Skin of body (tissue), 2 donors: ENCODE measurements around the gene NACC2. TPM values are rescaled to one million over a fixed set of nuclear protein-coding genes. Genes with fewer than 3 reads are reported as not detected.

Experiments used
- DNase-seq: peaks from one replicate; lab custom pipeline; 2025; lab: John Stamatoyannopoulos, UW
- total RNA-seq: library from RNA; depleted of rRNA; stranded (reverse); fragments of >200 nt; gene quantifications from one replicate; pipeline ENCODE4 v1.2.3, GENCODE V29; 2014

NACC2 gene, protein sequence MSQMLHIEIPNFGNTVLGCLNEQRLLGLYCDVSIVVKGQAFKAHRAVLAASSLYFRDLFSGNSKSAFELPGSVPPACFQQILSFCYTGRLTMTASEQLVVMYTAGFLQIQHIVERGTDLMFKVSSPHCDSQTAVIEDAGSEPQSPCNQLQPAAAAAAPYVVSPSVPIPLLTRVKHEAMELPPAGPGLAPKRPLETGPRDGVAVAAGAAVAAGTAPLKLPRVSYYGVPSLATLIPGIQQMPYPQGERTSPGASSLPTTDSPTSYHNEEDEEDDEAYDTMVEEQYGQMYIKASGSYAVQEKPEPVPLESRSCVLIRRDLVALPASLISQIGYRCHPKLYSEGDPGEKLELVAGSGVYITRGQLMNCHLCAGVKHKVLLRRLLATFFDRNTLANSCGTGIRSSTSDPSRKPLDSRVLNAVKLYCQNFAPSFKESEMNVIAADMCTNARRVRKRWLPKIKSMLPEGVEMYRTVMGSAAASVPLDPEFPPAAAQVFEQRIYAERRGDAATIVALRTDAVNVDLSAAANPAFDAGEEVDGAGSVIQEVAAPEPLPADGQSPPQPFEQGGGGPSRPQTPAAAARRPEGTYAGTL
- total RNA-seq = 2.9 TPM

DNA sequence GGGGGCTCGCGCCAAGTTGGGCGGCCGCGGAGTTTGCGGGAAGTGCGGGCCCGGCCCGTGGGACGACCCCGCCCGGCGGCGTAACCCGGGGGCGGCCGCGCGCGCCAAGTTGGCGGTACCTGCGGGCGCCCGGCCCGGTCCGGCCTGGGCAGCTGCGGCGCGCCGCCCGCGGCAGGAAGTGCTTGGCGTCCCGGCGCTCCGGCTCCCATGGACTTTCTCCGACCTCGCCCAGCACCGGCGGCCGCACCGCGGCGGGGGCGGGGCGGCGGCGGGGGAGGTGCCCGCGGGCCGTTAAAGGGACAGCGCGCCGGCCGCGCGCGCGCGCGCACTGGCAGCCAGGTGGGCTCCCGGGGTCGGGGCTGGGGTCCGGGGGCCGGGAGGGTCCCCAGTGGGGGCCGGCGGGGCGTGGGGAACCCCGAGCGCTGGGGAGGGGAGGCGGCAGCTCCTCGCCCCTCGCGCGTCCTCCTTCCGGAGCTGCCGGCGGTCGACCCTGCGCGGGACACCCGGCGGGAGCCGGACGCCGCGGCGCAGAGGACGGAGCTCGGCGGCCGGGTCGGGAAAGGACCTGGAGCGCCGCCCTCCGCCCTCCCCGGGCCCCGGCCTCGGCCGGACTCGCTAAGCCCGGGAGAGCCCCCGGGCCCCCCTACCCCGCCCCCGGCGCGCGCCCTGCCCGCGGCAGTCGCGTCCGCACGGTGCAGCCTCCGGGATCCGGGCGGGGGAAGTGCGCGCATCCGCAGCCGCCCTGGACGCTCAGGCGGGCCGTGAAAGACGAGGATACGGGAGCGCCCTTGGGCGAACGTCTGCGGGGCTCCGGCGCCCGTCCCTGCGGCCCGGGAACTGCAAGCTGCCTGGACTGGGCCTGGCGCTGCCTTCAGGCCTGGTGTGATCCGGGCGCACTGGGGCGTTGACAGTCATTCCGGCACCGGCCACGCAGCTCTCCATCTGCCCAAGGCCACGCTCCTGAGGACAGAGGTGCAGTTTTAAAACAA lies at the start of gene NACC2:
NACC2 (minus strand) TSS at position 220 of the 989 bp plus-strand sequence. CDS start 44,768 bp downstream, outside the sequence.
- DNase-seq = no peak

- no peak for DNase-seq
These were observed 49.4 kb upstream of the NACC2 start for GRCh38 chr9:136144450-136144849.

- no peak for DNase-seq
These were observed 48.3 kb upstream of the NACC2 start for GRCh38 chr9:136143215-136144001.

DNA sequence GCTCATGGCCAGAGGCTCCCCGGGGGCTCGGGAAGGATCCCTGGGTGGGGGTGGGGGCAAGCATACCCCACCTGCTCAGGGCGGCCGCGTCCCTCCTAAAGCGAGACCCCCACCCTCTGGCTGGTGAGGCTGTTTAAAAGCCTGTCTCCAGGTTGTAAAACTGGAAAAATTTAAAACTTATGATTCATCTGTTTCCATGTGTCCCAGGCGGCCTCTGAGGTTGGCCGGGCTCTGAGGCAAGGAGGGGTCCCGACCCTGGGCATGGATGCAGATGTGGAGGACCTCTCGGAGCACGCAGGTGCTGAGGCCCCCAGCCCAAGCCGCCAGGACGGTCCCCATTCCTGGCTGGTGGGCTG lies 47.7 kb upstream of the NACC2 start:
- no peak for DNase-seq

DNA sequence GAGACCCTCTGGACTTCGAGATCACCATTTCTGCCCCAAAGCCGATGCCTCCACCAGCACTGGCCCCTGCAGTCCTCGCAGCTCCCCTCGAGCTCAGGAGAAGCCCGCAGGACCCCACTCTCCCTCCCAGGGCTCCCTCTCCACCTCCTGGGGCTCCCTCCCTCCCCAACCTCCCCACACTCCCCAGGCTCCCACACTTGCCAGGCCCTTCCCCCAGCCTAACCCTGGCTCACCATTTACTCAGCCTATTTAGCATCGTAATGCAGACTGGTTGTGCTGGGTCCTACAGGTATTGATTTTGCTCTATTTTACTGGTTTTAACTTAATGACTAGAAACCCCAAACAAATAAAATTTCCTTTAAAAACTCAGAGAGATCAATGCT lies 47.3 kb upstream of the NACC2 start:
- DNase-seq = no peak

GRCh38 chr9:136141682-136142413 lies 46.8 kb upstream of the NACC2 start:
- DNase-seq = no peak

- peak; percentile 84 for DNase-seq
These were observed 45.9 kb upstream of the NACC2 start for GRCh38 chr9:136140966-136141365.

DNA sequence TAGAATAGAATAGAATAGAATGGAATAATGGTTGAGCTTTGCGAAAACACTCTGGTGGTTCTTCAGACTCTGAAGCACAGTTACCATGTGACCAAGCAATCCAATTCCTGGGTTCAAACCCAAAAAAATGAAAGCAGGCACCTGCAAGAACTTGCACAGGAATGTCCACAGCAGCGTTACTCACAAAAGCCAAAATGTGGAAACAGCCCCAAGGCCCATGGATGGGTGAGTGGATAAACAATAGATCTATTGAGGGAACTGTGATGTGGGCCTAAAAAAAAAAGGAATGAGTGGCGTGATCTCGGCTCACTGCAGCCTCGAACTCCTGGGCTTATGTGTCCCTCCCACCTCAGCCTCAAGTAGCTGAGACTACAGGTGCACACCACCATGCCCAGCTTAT lies 45.0 kb upstream of the NACC2 start:
- DNase-seq = no peak

DNA sequence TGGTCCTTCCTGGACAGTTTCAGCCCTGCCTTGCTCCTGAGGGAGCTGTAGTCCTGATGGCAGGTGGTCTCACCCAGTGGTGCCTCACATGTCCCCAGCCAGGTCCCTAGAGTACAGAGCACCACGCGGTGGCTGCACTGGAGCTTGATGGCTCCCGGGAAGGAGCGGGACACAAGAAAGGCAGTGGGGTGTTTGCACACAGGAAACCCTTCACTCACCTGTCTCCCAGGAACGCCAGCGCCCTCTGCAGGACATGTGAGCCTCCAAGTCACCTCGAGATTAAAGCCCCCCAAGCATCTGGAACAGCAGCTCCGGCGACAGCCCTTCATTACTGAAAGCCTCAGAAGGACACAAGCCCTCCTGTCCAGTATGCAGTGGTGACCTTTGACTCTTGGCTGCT lies 43.5 kb upstream of the NACC2 start:
- DNase-seq = no peak

- no peak for DNase-seq
These were observed 42.5 kb upstream of the NACC2 start for GRCh38 chr9:136137321-136138265.

GRCh38 chr9:136136127-136136925 lies 41.2 kb upstream of the NACC2 start:
- no peak for DNase-seq

- no peak for DNase-seq
These were observed 40.4 kb upstream of the NACC2 start for GRCh38 chr9:136135326-136136126.

GRCh38 chr9:136133959-136134484 lies 38.9 kb upstream of the NACC2 start:
- no peak for DNase-seq

DNA sequence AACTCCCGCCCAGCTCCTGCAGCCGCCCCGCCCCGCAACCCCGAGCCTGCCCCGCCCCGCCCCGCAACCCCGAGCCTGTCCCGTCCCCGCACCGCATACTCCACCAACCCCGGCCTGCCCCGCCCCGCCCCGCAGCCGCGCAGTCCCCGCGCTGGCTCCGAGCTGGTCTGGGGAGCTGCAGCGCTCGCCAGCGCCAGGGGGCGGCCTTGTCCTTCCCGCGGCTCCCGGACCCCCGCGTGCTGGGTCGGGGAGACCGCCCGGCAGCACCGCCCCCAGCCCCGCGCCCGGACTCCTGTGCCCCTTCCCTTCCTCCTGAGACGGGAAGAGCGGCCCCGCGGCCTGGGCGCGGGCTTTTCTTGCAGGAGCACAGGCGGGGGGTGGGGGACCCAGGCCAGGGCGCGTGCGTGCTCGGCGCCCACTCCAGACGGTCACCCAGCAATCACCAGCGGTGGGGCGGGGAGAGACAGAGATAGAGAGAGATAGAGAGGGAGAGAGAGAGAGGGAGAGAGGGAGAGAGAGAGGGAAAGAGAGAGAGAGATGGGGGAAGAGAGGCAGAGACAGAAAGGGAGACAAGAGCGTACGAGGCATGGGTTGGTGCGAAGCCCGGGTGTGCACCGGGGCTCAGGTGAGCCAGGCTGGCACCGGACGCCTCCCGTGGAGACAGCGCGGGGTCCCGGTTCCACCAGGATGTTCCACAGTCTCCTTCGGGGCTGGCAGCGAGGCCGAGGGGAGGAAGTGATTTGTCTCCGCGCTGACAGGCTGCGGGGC lies 38.3 kb upstream of the NACC2 start:
- no peak for DNase-seq

- no peak for DNase-seq
These were observed 37.5 kb upstream of the NACC2 start for GRCh38 chr9:136132512-136133050.
